GM21447 (cell line): ENCODE measurements around the gene TCTA.

ENCODE experiments used
- ATAC-seq: cut with Tn5 transposase; IDR thresholded peaks from one replicate; pipeline ENCODE4 v1.9.1; 2021; ENCODE audit not compliant: unreplicated experiment

TCTA gene

DNA sequence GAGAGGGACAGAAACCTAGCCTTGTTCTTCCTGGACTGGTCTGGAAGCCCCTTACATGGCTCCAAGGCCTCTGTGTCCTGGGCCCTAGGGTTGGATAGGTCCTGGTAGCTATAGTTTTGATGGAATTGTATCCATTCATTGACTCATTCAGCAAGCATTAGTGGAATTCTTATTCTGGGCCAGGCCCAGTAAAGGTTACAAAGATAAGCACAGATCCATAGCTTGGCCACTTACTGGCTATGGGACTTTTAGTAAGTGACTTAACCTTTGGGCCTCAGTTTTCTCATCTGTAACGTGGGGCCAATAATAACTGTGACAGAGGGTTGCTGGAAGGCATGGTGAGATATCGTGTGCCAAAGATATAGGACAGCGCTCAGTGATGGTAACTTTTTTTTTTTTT lies 44.2 kb downstream of the TCTA start:
- ATAC-seq = no peak

DNA sequence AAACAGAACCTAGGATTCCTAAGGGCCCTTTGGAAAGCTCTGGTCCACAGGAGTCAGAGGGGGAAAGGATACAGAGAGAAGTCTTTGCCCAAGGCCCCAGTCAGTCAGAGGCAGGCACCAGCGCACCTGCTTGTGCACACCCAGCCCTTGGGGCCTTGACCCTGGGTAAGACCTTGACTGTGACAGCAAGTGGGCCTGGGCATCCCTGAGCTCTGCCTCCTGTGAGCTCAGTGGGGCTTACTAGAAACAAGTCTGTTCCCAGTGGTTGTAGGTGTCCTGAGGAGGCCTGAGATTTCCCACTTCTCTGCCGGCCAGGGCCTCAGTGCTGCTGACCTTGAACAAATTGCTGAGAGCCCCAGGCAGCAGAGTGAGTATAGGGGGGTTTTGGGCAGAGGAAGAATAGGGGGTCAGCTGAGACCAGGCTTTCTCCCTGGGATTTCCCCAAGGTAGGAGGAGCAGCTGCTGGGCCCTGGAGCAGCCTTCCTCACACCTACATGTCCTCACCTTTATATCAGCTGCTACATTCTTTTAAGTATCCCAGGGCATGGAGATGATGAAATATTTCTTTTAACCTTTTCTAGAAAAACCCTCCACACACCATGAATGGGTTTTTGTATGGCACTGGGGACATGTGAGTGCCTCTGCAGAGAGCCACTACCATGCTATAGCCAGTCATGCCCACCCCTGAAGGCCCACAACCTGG lies 48.1 kb downstream of the TCTA start:
- no peak for ATAC-seq

DNA sequence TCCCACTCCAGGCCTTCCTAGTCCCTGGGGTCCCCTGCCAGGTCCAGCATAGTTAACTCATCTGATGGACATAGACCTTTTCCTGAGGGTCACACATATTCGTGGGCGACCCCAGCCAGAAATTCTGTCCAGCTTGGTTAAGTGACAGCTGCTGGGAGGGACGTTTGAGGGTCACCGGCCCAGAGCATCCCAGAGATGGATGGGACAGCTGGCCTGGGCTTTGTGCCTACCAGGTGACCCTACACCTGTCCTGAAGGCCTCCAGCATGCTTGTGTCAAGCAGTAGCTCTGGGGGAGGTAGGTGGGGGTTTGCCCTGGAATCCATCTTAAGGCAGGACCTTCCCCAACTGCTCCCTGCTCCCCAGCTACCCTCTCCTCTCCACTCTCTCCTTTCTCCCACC lies 48.7 kb downstream of the TCTA start:
- no peak for ATAC-seq

DNA sequence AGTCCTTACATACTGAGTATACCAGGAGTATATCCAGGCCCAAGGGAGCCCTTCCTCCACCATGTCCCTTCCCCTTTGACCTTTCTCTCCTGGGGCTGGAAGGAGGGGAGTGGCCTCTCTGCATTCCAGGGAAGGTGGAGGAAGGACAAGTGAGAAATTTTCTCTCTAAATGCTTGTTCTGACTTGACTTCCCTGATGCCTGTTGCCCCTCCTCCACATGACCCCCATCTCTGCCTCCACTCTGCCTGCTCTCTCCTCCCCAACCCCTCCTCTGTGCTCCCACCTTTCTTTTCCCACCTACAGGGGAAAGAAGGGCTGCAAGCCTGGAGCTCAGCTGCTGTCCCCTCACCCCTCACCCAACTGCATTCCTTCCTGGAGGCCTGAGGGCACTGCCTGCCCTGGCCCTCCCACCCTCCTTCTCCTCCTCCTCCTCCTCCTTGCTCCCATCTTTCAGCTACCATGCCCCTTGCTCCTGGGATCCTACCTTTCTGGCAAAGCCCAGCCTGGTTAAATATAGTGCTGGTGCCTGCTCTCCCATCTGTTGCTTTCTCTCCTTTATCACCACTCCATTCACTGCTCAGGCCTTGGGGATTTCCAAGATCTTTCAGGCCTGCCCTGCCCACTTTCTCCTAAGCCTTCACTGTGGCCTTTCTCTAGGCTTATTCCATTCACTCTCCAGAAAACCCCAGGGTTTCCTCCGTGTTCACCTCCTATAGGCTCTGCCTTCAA lies 49.4 kb downstream of the TCTA start:
- no peak for ATAC-seq

DNA sequence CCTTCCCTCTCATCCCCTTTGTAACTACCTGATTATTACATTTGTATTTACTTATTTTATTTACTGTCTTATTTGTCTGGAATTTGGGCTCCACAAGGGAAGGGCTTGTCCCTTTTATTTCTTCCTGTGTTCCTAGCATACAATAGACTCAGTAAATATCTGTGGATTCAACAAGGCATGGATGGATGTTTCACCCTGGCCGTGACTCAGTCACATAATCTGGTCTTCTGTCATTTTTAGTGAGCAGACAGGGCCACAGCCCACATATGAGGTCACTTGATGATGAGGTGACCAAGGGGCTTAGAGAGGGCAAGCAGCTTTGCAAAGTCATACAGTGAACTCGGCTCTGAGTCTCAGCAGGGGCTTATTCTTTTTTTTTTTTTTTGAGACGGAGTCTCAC lies 50.0 kb downstream of the TCTA start:
- ATAC-seq = no peak

DNA sequence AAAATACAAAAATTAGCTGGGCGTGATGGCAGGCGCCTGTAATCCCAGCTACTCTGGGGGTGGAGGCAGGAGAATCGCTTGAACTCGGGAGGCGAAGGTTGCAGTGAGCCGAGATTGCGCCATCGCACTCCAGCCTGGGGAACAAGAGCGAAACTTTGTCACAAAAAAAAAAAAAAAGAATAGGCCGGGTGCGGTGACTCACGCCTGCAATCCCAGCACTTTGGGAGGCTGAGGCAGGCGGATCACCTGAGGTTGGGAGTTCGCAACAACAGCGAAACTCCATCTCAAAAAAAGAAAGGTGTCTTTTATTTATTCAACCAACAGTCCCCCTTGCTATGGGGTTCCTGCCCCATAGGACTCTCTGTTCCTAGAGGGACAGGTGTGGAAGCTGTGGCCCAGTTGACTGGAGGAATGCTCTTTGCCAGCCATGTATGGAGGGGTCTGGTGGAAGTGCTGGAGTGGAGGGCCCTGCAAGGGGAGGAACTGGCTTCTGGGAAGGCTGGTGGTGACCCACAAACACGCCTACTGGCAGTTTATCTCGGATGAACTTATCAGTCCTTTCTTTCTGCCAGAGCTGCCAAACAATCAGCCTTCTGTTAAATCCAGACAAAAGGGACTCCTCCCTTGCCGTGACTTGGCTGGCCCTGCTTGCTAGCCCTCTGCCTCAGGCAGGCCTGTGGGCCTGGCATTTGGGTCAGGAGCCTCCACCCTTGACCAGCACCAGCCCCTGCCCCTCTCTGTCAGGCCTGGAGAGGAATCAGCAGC lies 53.2 kb downstream of the TCTA start:
- no peak for ATAC-seq
